ENCODE results near the gene LRIG2.

GRCh38 chr1:113133759-113134158, 60.8 kb downstream of the LRIG2 start:
- TF ChIP-seq EZH2phosphoT487 (IDR thresholded peaks at IDR 0.05; ENCODE audit: low read depth, severe bottlenecking, unreplicated experiment): no peak
- no peak for TF ChIP-seq CTCF (IDR thresholded peaks at IDR 0.05; ENCODE audit: poor library complexity)

Measured in hepatocyte (in vitro differentiated cells).